ENCODE measurements around the gene ROR1. TPM values are rescaled to one million over a fixed set of nuclear protein-coding genes. Genes with fewer than 3 reads are reported as not detected.

The ROR1 gene
- total and polyA plus RNA-seq, 2 donors (not counting 1 experiment from before 2014, with no cell fraction given): 14.5 to 16.5 TPM

GRCh38 chr1:63928186-63929105, 154.6 kb downstream of the ROR1 start:
- H3K9ac ChIP-seq (ENCODE audit: insufficient read depth, low read length): no peak overlapping the region

GRCh38 chr1:63929106-63929478, 155.3 kb downstream of the ROR1 start:
- H3K9me3 ChIP-seq (ENCODE audit: control insufficient read depth, insufficient read depth, low read depth, low read length): no peaks in the 10 kb centered on the region
- H3K27ac ChIP-seq (ENCODE audit: insufficient read depth, low read length): no peak overlapping the region
- no peak overlapping the region for H3K9ac ChIP-seq (ENCODE audit: insufficient read depth, low read length)
- H3K4me1 ChIP-seq (ENCODE audit: control insufficient read depth, extremely low read depth, insufficient read depth, low read length): no peaks in the 10 kb centered on the region
- no peaks in the 10 kb centered on the region for H3K79me2 ChIP-seq (ENCODE audit: control insufficient read depth, insufficient read depth, low read length)
- no peaks in the 10 kb centered on the region for H3K36me3 ChIP-seq (ENCODE audit: control insufficient read depth, insufficient read depth, low read length)
- H3K4me3 ChIP-seq (replicated peaks in 1 of 4; ENCODE audit: control extremely low read depth in 1 of 4, insufficient read depth in 1 of 4, low read depth in 3 of 4, low read length in 4 of 4): no peak overlapping the region
- H3K27me3 ChIP-seq (ENCODE audit: control insufficient read depth, insufficient read depth, low read length): no peaks in the 10 kb centered on the region
- no peak overlapping the region for H2AFZ ChIP-seq (ENCODE audit: low read length)
- H4K20me1 ChIP-seq (ENCODE audit: control insufficient read depth, extremely low read depth, insufficient read depth, low read length): no peaks in the 10 kb centered on the region
- TF ChIP-seq CTCF (conservative IDR thresholded peaks at IDR 0.05 in 1 of 2, IDR thresholded peaks at IDR 0.05 in 1 of 2; ENCODE audit: low read depth in 1 of 2, low read length in 2 of 2): no peak
- TF ChIP-seq EZH2 (IDR thresholded peaks at IDR 0.05; ENCODE audit: low read length, missing control alignments): no peak
- DNase-seq (ENCODE audit: low read depth in 2 of 2): peak in 1 of 2 donors; percentile 49
- H3K4me2 ChIP-seq (ENCODE audit: extremely low read depth, insufficient read depth, low read length): no peak overlapping the region

More at GRCh38 chr1:63928186-63929105, 154.6 kb downstream of the ROR1 start:
- Histone ChIP-seq H3K4me3 (replicated peaks in 1 of 4; ENCODE audit: control extremely low read depth in 1 of 4, insufficient read depth in 1 of 4, low read depth in 3 of 4, low read length in 4 of 4) (no peak overlapping the region), H4K20me1 (ENCODE audit: control insufficient read depth, extremely low read depth, insufficient read depth, low read length) (no peaks in the 10 kb centered on the region), H3K9me3 (ENCODE audit: control insufficient read depth, insufficient read depth, low read depth, low read length) (no peaks in the 10 kb centered on the region), H3K79me2 (ENCODE audit: control insufficient read depth, insufficient read depth, low read length) (no peaks in the 10 kb centered on the region), H3K27me3 (ENCODE audit: control insufficient read depth, insufficient read depth, low read length) (no peaks in the 10 kb centered on the region), H3K4me1 (ENCODE audit: control insufficient read depth, extremely low read depth, insufficient read depth, low read length) (no peaks in the 10 kb centered on the region), H3K4me2 (ENCODE audit: extremely low read depth, insufficient read depth, low read length) (no peak overlapping the region), H3K27ac (ENCODE audit: insufficient read depth, low read length) (no peak overlapping the region), H3K36me3 (ENCODE audit: control insufficient read depth, insufficient read depth, low read length) (no peaks in the 10 kb centered on the region), H2AFZ (ENCODE audit: low read length) (no peak overlapping the region)
- no peak for DNase-seq (ENCODE audit: low read depth in 2 of 2)
- TF ChIP-seq CTCF (conservative IDR thresholded peaks at IDR 0.05 in 1 of 2, IDR thresholded peaks at IDR 0.05 in 1 of 2; ENCODE audit: low read depth in 1 of 2, low read length in 2 of 2): no peak
- no peak for TF ChIP-seq EZH2 (IDR thresholded peaks at IDR 0.05; ENCODE audit: low read length, missing control alignments)

GRCh38 chr1:63931468-63931867, 157.7 kb downstream of the ROR1 start:
- Histone ChIP-seq H2AFZ (ENCODE audit: low read length) (no peak overlapping the region), H3K79me2 (ENCODE audit: control insufficient read depth, insufficient read depth, low read length) (no peaks in the 10 kb centered on the region), H3K9me3 (ENCODE audit: control insufficient read depth, insufficient read depth, low read depth, low read length) (no peaks in the 10 kb centered on the region), H3K27ac (ENCODE audit: insufficient read depth, low read length) (no peak overlapping the region), H3K4me1 (ENCODE audit: control insufficient read depth, extremely low read depth, insufficient read depth, low read length) (no peaks in the 10 kb centered on the region), H4K20me1 (ENCODE audit: control insufficient read depth, extremely low read depth, insufficient read depth, low read length) (no peaks in the 10 kb centered on the region), H3K4me3 (replicated peaks in 1 of 4; ENCODE audit: control extremely low read depth in 1 of 4, insufficient read depth in 1 of 4, low read depth in 3 of 4, low read length in 4 of 4) (no peak overlapping the region), H3K36me3 (ENCODE audit: control insufficient read depth, insufficient read depth, low read length) (no peaks in the 10 kb centered on the region), H3K9ac (ENCODE audit: insufficient read depth, low read length) (no peak overlapping the region), H3K27me3 (ENCODE audit: control insufficient read depth, insufficient read depth, low read length) (no peaks in the 10 kb centered on the region), H3K4me2 (ENCODE audit: extremely low read depth, insufficient read depth, low read length) (no peak overlapping the region)
- TF ChIP-seq CTCF (conservative IDR thresholded peaks at IDR 0.05 in 1 of 2, IDR thresholded peaks at IDR 0.05 in 1 of 2; ENCODE audit: low read depth in 1 of 2, low read length in 2 of 2): no peak
- no peak for TF ChIP-seq EZH2 (IDR thresholded peaks at IDR 0.05; ENCODE audit: low read length, missing control alignments)
- DNase-seq (ENCODE audit: low read depth in 2 of 2): peak; percentile 36 to 61
